Caki2 (cell line): ENCODE measurements around the gene MGAT3. TPM values are rescaled to one million over a fixed set of nuclear protein-coding genes. Genes with fewer than 3 reads are reported as not detected.

Source experiments
- DNase-seq: peaks from one replicate; pipeline ENCODE4 v3.0.0-alpha.2; 2015; ENCODE audit warnings: low read depth
- in situ Hi-C: cut with HindIII; loops from 2 replicates; pipeline ENCODE4 v1.10.0; 2016; ENCODE audit warnings: low sequenced_read_pairs, low pct_unique_long_range_greater_than_20kb, mixed read lengths
- total RNA-seq: library from RNA; depleted of rRNA; stranded (reverse); fragments of >200 nt; shearing (Covaris generic); gene quantifications from 2 replicates; pipeline ENCODE4 v1.2.3, GENCODE V29; 2014; ENCODE audit warnings: low replicate concordance

The MGAT3 gene
- total RNA-seq, 1 experiment from 2014 or later = not detected

- in situ Hi-C loops = loop anchor here (10.0 kb wide), 1 partner anchor 76 kb away; no protein-coding TSS in a partner anchor
- DNase-seq = no peak
Observed at GRCh38 chr22:39480557-39480956, 23.7 kb downstream of the MGAT3 start.

- no peak for DNase-seq
- in situ Hi-C loops = loop anchor here (10.0 kb wide), 1 partner anchor 76 kb away; no protein-coding TSS in a partner anchor
Observed at GRCh38 chr22:39481054-39481453, 24.2 kb downstream of the MGAT3 start.

GRCh38 chr22:39481595-39481994, 24.8 kb downstream of the MGAT3 start:
- in situ Hi-C loops = loop anchor here (10.0 kb wide), 1 partner anchor 77 kb away; no protein-coding TSS in a partner anchor
- DNase-seq = no peak

GRCh38 chr22:39482768-39483167, 26.0 kb downstream of the MGAT3 start:
- no peak for DNase-seq
- in situ Hi-C loops = loop anchor here (10.0 kb wide), 1 partner anchor 78 kb away; no protein-coding TSS in a partner anchor

- DNase-seq = no peak
- in situ Hi-C loops = loop anchor here (10.0 kb wide), 1 partner anchor 82 kb away; no protein-coding TSS in a partner anchor
Observed at GRCh38 chr22:39486951-39487825, 30.4 kb downstream of the MGAT3 start.

GRCh38 chr22:39487826-39488520, 31.2 kb downstream of the MGAT3 start:
- in situ Hi-C loops = loop anchor here (10.0 kb wide), 1 partner anchor 83 kb away; no protein-coding TSS in a partner anchor

GRCh38 chr22:39488563-39489083, 31.8 kb downstream of the MGAT3 start:
- DNase-seq = no peak
- in situ Hi-C loops = loop anchor here (10.0 kb wide), 1 partner anchor 84 kb away; no protein-coding TSS in a partner anchor

More at GRCh38 chr22:39487826-39488520, 31.2 kb downstream of the MGAT3 start:
- no peak for DNase-seq

GRCh38 chr22:39489094-39490068, 32.6 kb downstream of the MGAT3 start:
- in situ Hi-C loops = loop anchor here (10.0 kb wide), 1 partner anchor 85 kb away; no protein-coding TSS in a partner anchor

GRCh38 chr22:39490135-39490798, 33.5 kb downstream of the MGAT3 start:
- in situ Hi-C loops = no loop called here

More at GRCh38 chr22:39489094-39490068, 32.6 kb downstream of the MGAT3 start:
- DNase-seq = no peak

GRCh38 chr22:39490966-39491680, 34.3 kb downstream of the MGAT3 start:
- in situ Hi-C loops = no loop called here
- no peak for DNase-seq

More at GRCh38 chr22:39490135-39490798, 33.5 kb downstream of the MGAT3 start:
- DNase-seq = peak; percentile 62

GRCh38 chr22:39491696-39492095, 34.9 kb downstream of the MGAT3 start:
- in situ Hi-C loops = no loop called here
- no peak for DNase-seq

GRCh38 chr22:39492186-39492585, 35.4 kb downstream of the MGAT3 start:
- in situ Hi-C loops = no loop called here

GRCh38 chr22:39493759-39494158, 36.9 kb downstream of the MGAT3 start:
- DNase-seq = no peak
- in situ Hi-C loops = no loop called here

More at GRCh38 chr22:39492186-39492585, 35.4 kb downstream of the MGAT3 start:
- DNase-seq = no peak

- DNase-seq = no peak
- in situ Hi-C loops = no loop called here
Observed at GRCh38 chr22:39494471-39495120, 37.8 kb downstream of the MGAT3 start.

GRCh38 chr22:39496131-39496838, 39.5 kb downstream of the MGAT3 start:
- in situ Hi-C loops = no loop called here
- peak; percentile 22 for DNase-seq
